Measurements from ENCODE around the gene EID2B. TPM values are rescaled to one million over a fixed set of nuclear protein-coding genes. Genes with fewer than 3 reads are reported as not detected.

EID2B gene
- total and polyA plus RNA-seq, 9 of the 15 experiments (the other 6 are each of a cell fraction or from before 2014, with no cell fraction given): 2.8 to 8.8 (median 4.8) TPM

GRCh38 chr19:39502640-39503417 is 29.8 kb downstream of the EID2B start (continued):
- TF ChIP-seq JUND (IDR thresholded peaks at IDR 0.05; ENCODE audit: borderline replicate concordance, low read depth, low read length): no peak; the same call in 1 of the 2 replicates
- peak; percentile 31; the same call in 1 of the 3 replicates for TF ChIP-seq JUND (tag; IDR thresholded peaks at IDR 0.05; ENCODE audit: borderline replicate concordance, low read depth, low read length)
- TF ChIP-seq CTCF (IDR thresholded peaks at IDR 0.05 in 2 of 3, conservative IDR thresholded peaks at IDR 0.05 in 1 of 3; ENCODE audit: insufficient read depth in 2 of 3, low read depth in 1 of 3, low read length in 3 of 3): peak; percentile 69 to 94 (median 82)
- no peak for TF ChIP-seq HMG20A (CRISPR knock-in tag; conservative IDR thresholded peaks at IDR 0.05)
- no peak for TF ChIP-seq ZNF133 (CRISPR knock-in tag; IDR thresholded peaks at IDR 0.05)
- peak; percentile 72 for TF ChIP-seq CREM (IDR thresholded peaks at IDR 0.05; ENCODE audit: low read depth)
- TF ChIP-seq E2F5 (CRISPR knock-in tag; IDR thresholded peaks at IDR 0.05): peak; percentile 98
- TF ChIP-seq, protein P1, sequence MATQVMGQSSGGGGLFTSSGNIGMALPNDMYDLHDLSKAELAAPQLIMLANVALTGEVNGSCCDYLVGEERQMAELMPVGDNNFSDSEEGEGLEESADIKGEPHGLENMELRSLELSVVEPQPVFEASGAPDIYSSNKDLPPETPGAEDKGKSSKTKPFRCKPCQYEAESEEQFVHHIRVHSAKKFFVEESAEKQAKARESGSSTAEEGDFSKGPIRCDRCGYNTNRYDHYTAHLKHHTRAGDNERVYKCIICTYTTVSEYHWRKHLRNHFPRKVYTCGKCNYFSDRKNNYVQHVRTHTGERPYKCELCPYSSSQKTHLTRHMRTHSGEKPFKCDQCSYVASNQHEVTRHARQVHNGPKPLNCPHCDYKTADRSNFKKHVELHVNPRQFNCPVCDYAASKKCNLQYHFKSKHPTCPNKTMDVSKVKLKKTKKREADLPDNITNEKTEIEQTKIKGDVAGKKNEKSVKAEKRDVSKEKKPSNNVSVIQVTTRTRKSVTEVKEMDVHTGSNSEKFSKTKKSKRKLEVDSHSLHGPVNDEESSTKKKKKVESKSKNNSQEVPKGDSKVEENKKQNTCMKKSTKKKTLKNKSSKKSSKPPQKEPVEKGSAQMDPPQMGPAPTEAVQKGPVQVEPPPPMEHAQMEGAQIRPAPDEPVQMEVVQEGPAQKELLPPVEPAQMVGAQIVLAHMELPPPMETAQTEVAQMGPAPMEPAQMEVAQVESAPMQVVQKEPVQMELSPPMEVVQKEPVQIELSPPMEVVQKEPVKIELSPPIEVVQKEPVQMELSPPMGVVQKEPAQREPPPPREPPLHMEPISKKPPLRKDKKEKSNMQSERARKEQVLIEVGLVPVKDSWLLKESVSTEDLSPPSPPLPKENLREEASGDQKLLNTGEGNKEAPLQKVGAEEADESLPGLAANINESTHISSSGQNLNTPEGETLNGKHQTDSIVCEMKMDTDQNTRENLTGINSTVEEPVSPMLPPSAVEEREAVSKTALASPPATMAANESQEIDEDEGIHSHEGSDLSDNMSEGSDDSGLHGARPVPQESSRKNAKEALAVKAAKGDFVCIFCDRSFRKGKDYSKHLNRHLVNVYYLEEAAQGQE (IDR thresholded peaks at IDR 0.05; ENCODE audit: borderline replicate concordance): peak; percentile 49; the same call in 1 of the 2 replicates
- TF ChIP-seq, protein P1 (CRISPR knock-in tag; IDR thresholded peaks at IDR 0.05; ENCODE audit: low read depth): no peak
- no peak for TF ChIP-seq ARID3B (CRISPR knock-in tag; IDR thresholded peaks at IDR 0.05; ENCODE audit: borderline replicate concordance)
